ENCODE results near the gene PYCR2.

PYCR2 gene

DNA sequence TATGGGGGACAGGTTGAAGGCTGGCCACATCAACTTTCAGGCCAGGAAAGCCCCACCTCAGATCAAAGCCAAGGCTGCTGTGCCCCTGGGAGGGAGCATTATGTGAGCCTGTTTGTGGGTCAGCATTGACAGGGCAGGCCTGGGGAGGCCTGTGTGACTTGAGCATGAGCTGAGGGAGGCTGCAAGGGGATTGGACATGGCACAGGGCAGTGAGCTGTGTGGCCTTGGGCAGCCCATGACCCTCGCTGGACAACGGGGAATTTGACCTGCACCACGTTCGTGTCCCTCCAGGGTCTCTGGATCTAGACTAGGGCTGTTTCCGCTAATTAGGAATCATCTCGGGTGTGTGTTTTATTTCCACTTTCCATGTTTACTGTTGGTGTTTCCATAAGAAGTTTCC is 17.6 kb downstream of the PYCR2 start:
- Histone ChIP-seq H3K4me3 (replicated peaks; ENCODE audit: insufficient read depth, low read length) (no peak overlapping the region), H3K27ac (replicated peaks) (no peak overlapping the region), H3K27me3 (ENCODE audit: insufficient read depth, poor library complexity, severe bottlenecking) (no peaks in the 10 kb centered on the region)
- DNase-seq (ENCODE audit: low read depth in 1 of 2, low spot score in 1 of 2), result no peak
- TF ChIP-seq CTCF (IDR thresholded peaks at IDR 0.05; ENCODE audit: insufficient read depth, low read length), result no peak
- TF ChIP-seq, protein P1, sequence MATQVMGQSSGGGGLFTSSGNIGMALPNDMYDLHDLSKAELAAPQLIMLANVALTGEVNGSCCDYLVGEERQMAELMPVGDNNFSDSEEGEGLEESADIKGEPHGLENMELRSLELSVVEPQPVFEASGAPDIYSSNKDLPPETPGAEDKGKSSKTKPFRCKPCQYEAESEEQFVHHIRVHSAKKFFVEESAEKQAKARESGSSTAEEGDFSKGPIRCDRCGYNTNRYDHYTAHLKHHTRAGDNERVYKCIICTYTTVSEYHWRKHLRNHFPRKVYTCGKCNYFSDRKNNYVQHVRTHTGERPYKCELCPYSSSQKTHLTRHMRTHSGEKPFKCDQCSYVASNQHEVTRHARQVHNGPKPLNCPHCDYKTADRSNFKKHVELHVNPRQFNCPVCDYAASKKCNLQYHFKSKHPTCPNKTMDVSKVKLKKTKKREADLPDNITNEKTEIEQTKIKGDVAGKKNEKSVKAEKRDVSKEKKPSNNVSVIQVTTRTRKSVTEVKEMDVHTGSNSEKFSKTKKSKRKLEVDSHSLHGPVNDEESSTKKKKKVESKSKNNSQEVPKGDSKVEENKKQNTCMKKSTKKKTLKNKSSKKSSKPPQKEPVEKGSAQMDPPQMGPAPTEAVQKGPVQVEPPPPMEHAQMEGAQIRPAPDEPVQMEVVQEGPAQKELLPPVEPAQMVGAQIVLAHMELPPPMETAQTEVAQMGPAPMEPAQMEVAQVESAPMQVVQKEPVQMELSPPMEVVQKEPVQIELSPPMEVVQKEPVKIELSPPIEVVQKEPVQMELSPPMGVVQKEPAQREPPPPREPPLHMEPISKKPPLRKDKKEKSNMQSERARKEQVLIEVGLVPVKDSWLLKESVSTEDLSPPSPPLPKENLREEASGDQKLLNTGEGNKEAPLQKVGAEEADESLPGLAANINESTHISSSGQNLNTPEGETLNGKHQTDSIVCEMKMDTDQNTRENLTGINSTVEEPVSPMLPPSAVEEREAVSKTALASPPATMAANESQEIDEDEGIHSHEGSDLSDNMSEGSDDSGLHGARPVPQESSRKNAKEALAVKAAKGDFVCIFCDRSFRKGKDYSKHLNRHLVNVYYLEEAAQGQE (IDR thresholded peaks at IDR 0.05; ENCODE audit: insufficient replicate concordance, low read depth), result no peak
- no peak for TF ChIP-seq GABPA (IDR thresholded peaks at IDR 0.05; ENCODE audit: low read depth)
- TF ChIP-seq POLR2AphosphoS5 (IDR thresholded peaks at IDR 0.05; ENCODE audit: low read depth), result no peak
- TF ChIP-seq SPI1 (IDR thresholded peaks at IDR 0.05; ENCODE audit: borderline replicate concordance, low read depth), result no peak

DNA sequence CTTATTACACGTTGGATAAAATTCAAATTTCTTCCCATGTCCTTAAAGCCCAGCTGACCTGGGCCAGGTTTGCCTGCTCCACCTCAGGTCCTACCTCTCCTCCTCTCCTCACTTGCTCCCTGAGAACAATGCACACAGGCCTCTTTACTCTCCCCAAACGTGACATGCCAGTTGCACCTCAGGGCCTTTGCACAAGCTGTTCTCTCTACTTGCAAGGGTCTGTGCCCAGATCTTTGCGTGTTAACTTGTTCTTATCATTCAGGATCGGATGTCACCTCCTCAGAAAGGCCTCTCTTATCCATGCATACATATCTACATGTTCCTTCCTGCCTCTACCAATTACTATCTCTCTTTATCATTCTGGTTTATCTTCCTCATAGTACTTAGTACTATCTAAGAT is 20.4 kb downstream of the PYCR2 start:
- Histone ChIP-seq H3K27ac (replicated peaks) (no peak overlapping the region), H3K4me3 (replicated peaks; ENCODE audit: insufficient read depth, low read length) (no peak overlapping the region), H3K27me3 (ENCODE audit: insufficient read depth, poor library complexity, severe bottlenecking) (no peaks in the 10 kb centered on the region)
- DNase-seq (ENCODE audit: low read depth in 1 of 2, low spot score in 1 of 2), result no peak
- TF ChIP-seq, protein P1 (IDR thresholded peaks at IDR 0.05; ENCODE audit: insufficient replicate concordance, low read depth), result no peak
- TF ChIP-seq CTCF (IDR thresholded peaks at IDR 0.05; ENCODE audit: insufficient read depth, low read length) (no peak), SPI1 (IDR thresholded peaks at IDR 0.05; ENCODE audit: borderline replicate concordance, low read depth) (no peak), GABPA (IDR thresholded peaks at IDR 0.05; ENCODE audit: low read depth) (no peak), POLR2AphosphoS5 (IDR thresholded peaks at IDR 0.05; ENCODE audit: low read depth) (no peak)

DNA sequence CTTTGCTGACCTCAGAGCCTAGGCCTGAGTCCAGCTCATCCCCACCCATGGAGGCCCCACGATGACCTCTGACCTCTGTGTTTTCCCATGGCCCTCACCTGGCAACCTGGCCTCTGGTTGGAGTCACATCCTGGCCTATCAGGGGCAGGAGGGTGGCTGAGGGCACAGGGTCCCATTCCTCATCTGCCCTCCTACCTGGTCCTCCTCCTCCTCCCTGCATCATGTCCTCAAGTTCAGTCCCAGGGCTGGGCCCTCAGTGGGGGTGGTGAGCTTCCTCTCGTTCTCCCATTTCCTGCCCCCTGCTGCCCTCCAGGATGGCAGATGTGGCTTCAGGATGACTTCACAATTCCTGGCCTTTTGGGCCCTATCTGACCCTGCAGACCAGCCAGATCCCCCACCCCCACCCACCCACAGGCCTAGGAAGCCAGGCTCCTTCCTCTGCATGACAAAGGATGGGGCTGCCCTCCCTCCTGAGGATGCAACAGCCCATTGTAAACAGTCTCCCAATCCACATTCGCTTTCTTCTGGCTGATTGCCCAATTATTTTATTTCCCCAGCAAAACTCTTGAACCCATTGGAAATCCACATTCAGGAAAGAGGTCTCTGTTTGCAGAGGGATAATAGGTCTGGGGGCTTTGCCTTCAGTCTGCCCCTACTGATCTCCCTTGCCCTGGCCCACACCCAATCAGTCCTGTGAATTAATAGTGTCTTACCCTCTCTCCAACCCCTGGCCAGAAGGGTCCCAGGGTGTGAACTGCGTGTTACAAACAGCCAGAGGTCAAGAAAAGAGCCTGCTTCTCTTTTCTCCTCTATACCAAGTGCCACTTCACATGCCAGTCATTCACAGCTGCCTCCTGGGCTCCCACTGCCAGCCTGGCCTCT is 24.8 kb downstream of the PYCR2 start:
- TF ChIP-seq SPI1 (IDR thresholded peaks at IDR 0.05; ENCODE audit: borderline replicate concordance, low read depth) (no peak), CTCF (IDR thresholded peaks at IDR 0.05; ENCODE audit: insufficient read depth, low read length) (no peak), POLR2AphosphoS5 (IDR thresholded peaks at IDR 0.05; ENCODE audit: low read depth) (no peak), GABPA (IDR thresholded peaks at IDR 0.05; ENCODE audit: low read depth) (no peak)
- TF ChIP-seq, protein P1 (IDR thresholded peaks at IDR 0.05; ENCODE audit: insufficient replicate concordance, low read depth), result no peak
- no peak for DNase-seq (ENCODE audit: low read depth in 1 of 2, low spot score in 1 of 2)
- Histone ChIP-seq H3K27ac (replicated peaks) (no peak overlapping the region), H3K4me3 (replicated peaks; ENCODE audit: insufficient read depth, low read length) (no peak overlapping the region), H3K27me3 (ENCODE audit: insufficient read depth, poor library complexity, severe bottlenecking) (no peaks in the 10 kb centered on the region)
